ENCODE data around the gene PLIN5. TPM values are rescaled to one million over a fixed set of nuclear protein-coding genes. Genes with fewer than 3 reads are reported as not detected.

PLIN5 gene
- total RNA-seq, 1 donor from 2014 or later, result not detected

- intact Hi-C loops (cut with micrococcal nuclease), result no loop called here
Observed at GRCh38 chr19:4492337-4493103, 42.5 kb downstream of the PLIN5 start.

DNA sequence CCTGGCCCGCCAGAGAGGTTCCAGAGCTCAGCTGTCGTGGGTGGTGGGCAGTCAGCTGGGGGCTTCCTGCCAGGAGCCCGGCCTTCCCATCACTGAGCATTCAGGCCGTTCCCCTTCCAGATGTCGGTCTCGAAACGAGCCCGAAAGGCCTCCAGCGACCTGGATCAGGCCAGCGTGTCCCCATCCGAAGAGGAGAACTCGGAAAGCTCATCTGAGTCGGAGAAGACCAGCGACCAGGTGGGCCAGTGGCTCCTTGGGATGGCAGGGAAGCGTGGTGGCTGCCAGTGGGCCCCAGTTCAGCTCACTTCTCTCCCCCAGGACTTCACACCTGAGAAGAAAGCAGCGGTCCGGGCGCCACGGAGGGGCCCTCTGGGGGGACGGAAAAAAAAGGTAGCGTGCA, 43.6 kb downstream of the PLIN5 start:
- intact Hi-C loops (cut with micrococcal nuclease), result no loop called here

- intact Hi-C loops (cut with micrococcal nuclease), result no loop called here
Observed at GRCh38 chr19:4488496-4488895, 46.5 kb downstream of the PLIN5 start.

DNA sequence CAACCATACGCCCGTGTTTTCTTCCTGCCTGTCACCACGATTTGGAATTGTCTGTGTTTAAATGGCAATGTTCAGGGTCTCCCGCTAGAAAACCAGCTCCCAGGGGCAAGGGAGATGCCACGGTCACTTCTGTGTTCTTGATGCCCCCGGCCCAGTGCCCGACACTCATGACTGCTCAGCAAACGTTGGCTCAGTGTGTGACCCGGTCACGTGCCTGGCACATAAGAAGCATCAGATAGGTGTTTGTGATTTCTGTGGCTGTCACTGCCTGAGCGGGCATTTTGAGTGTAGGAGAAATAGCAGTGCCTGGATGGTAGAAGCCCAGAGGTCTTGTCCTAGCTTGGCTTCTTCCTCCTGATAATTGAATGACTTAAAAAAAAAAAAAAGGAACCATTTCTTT, 47.5 kb downstream of the PLIN5 start:
- intact Hi-C loops (cut with micrococcal nuclease), result no loop called here

GRCh38 chr19:4483385-4483784, 51.6 kb downstream of the PLIN5 start:
- intact Hi-C loops (cut with micrococcal nuclease), result no loop called here

GRCh38 chr19:4482721-4483364, 52.2 kb downstream of the PLIN5 start:
- intact Hi-C loops (cut with micrococcal nuclease), result no loop called here

DNA sequence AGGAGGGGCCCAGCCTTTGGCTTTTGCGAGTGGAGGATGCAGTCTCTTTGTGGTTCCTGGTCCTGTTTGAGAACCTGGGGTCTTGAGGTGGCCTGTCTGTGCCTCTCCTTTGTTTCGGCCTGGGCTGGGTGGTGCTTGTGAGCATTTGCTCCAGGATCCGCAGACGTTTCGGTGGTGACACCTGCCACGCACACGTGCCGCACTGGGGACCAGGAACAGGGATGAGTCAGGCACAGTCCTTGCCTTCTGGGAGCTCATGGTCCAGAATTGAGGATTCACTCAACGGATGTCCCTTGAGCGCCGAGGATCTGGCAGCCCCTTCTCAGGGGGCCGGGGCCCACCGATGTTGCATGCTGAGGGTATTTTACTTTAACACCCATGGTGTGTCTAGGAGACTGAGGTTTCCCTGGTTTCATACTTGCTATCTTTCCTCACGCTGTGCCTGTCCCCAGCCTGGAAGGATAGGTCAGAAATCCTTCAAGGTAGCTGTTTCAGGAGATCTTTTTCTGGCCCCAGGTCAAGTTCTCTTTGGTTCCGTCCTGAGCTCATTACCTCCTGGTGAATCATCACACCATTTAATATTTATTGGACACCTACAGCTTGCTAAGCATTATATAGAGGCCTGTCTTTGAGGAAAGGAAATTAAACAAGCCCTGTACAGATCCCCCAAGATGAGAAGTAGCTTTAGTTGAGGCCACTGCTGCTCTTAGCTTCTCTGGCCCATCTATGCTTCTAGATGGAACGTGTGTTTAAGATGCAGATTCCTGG, 57.8 kb downstream of the PLIN5 start:
- intact Hi-C loops (cut with micrococcal nuclease), result no loop called here

DNA sequence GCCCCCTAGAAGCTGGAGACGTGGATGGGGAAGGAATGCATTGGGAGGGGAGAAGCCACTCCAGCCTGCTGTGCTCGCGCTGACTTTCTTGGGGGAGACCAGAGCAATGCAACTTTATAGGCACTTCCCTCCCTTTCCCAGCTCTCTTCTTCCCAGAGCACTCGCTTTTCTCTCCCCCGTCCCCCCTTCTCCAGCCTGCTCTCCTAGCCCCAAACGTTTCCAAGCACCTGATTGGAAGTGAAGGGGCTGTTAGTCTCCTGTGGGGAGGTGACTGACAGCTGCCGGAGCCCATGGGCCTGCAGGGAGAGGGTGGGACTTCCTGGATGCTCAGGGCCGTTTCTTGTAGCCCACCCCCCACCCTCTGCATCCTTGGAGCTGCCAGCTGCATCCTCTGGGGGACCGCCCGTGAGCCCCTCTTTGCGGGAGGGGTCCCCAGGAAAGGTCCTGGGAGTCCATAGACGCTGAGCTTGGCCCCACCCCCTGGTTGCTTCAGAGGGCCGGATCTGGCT, 60.5 kb downstream of the PLIN5 start:
- intact Hi-C loops (cut with micrococcal nuclease), result loop anchor here (5.0 kb wide), 5 partner anchors 487 to 1953 kb away; partner anchors contain the start of genes APBA3, CACTIN, EEF2 and MRPL54

GRCh38 chr19:4473763-4474513, 61.1 kb downstream of the PLIN5 start:
- intact Hi-C loops (cut with micrococcal nuclease), result loop anchor here (5.0 kb wide), 5 partner anchors 487 to 1953 kb away; partner anchors contain the start of genes APBA3, CACTIN, EEF2 and MRPL54

GRCh38 chr19:4473011-4473762, 61.8 kb downstream of the PLIN5 start:
- intact Hi-C loops (cut with micrococcal nuclease), result loop anchor here (5.0 kb wide), 5 partner anchors 486 to 1954 kb away; partner anchors contain the start of genes APBA3, CACTIN, EEF2 and MRPL54

Other genes starting within 250 kb of the PLIN5 start
- 33.2 and 34.6 TPM in 2 replicates for gene TMIGD2, start 232.8 kb downstream of the PLIN5 start, total RNA-seq
- 22.0 and 24.2 TPM in 2 replicates for gene FSD1, start 230.6 kb downstream of the PLIN5 start, total RNA-seq
- gene STAP2, start 196.4 kb downstream of the PLIN5 start, total RNA-seq, result 14.8 and 19.1 TPM in 2 replicates
- gene MPND, start 191.7 kb downstream of the PLIN5 start, total RNA-seq, result 19.0 and 21.0 TPM in 2 replicates
- 67.8 and 74.3 TPM in 2 replicates for gene SH3GL1, start 134.7 kb downstream of the PLIN5 start, total RNA-seq
- gene CHAF1A, start 132.6 kb downstream of the PLIN5 start, total RNA-seq, result 74.0 and 79.1 TPM in 2 replicates
- gene UBXN6, start 77.4 kb downstream of the PLIN5 start, total RNA-seq, result 46.3 and 52.0 TPM in 2 replicates
- 55.7 and 67.4 TPM in 2 replicates for gene HDGFL2, start 62.9 kb downstream of the PLIN5 start, total RNA-seq
- gene PLIN4, start 16.7 kb downstream of the PLIN5 start, total RNA-seq, result not detected in 2 replicates
- 1.1 and 1.5 TPM in 2 replicates for gene LRG1, start 4.8 kb upstream of the PLIN5 start, total RNA-seq
- not detected in 2 replicates for gene SEMA6B, start 24.5 kb upstream of the PLIN5 start, total RNA-seq
- 22.2 and 23.5 TPM in 2 replicates for gene TNFAIP8L1, start 104.3 kb upstream of the PLIN5 start, total RNA-seq
- 90.6 and 94.5 TPM in 2 replicates for gene MYDGF, start 135.1 kb upstream of the PLIN5 start, total RNA-seq
- 98.7 and 109 TPM in 2 replicates for gene DPP9, start 188.6 kb upstream of the PLIN5 start, total RNA-seq